Stimulated activated CD8-positive, alpha-beta memory T cell treated with anti-CD3 and anti-CD28 coated beads, Interleukin-12 subunit alpha, Interleukin-12 subunit beta, amount 100 ng/mL, for 1 hour (primary cell): ENCODE data around the gene GSK3A.
A peak's percentile ranks its signal among the peaks of the same experiment; 100 is the strongest.

Experiments
- DNase-seq: peaks from one replicate; pipeline ENCODE4 v3.0.0-alpha.2; 2020; ENCODE audit warnings: low read depth

Gene GSK3A

GRCh38 chr19:42248270-42249148 lies 6.1 kb upstream of the GSK3A start:
- DNase-seq, result no peak

GRCh38 chr19:42247640-42248199 lies 5.3 kb upstream of the GSK3A start:
- no peak for DNase-seq

- no peak for DNase-seq
Measured at GRCh38 chr19:42246922-42247639, 4.7 kb upstream of the GSK3A start.

GRCh38 chr19:42246143-42246921 lies 3.9 kb upstream of the GSK3A start:
- no peak for DNase-seq

GRCh38 chr19:42245231-42245630 lies 2.8 kb upstream of the GSK3A start:
- no peak for DNase-seq

- DNase-seq, result peak; percentile 82
Measured at GRCh38 chr19:42244347-42245220, 2.2 kb upstream of the GSK3A start.

- no peak for DNase-seq
Measured at GRCh38 chr19:42242069-42242511, 312 bp downstream of the GSK3A start.

- no peak for DNase-seq
Measured at GRCh38 chr19:42241279-42241678, 1.1 kb downstream of the GSK3A start.

- DNase-seq, result no peak
Measured at GRCh38 chr19:42239544-42240220, 2.7 kb downstream of the GSK3A start.

GRCh38 chr19:42235181-42235580 lies 7.2 kb downstream of the GSK3A start:
- no peak for DNase-seq

- DNase-seq, result no peak
Measured at GRCh38 chr19:42234364-42234763, 8.0 kb downstream of the GSK3A start.

GRCh38 chr19:42233678-42234292 lies 8.6 kb downstream of the GSK3A start:
- no peak for DNase-seq

GRCh38 chr19:42233106-42233505 lies 9.3 kb downstream of the GSK3A start:
- DNase-seq, result no peak

GRCh38 chr19:42232435-42232834 lies 10.0 kb downstream of the GSK3A start:
- no peak for DNase-seq

- no peak for DNase-seq
Measured at GRCh38 chr19:42230571-42230970, 11.8 kb downstream of the GSK3A start.

- no peak for DNase-seq
Measured at GRCh38 chr19:42229855-42230351, 12.5 kb downstream of the GSK3A start.

- DNase-seq, result no peak
Measured at GRCh38 chr19:42229301-42229854, 13.0 kb downstream of the GSK3A start.

- no peak for DNase-seq
Measured at GRCh38 chr19:42228641-42229040, 13.8 kb downstream of the GSK3A start.

- DNase-seq, result no peak
Measured at GRCh38 chr19:42226886-42227285, 15.5 kb downstream of the GSK3A start.
